ENCODE data around the gene GRID2IP.
A peak's percentile ranks its signal among the peaks of the same experiment; 100 is the strongest.
"Not testable (repeated sequence)": the region's sequence is repeated elsewhere in the genome, so short reads cannot be mapped to it uniquely, and the experiment has no call there.

The GRID2IP gene

DNA sequence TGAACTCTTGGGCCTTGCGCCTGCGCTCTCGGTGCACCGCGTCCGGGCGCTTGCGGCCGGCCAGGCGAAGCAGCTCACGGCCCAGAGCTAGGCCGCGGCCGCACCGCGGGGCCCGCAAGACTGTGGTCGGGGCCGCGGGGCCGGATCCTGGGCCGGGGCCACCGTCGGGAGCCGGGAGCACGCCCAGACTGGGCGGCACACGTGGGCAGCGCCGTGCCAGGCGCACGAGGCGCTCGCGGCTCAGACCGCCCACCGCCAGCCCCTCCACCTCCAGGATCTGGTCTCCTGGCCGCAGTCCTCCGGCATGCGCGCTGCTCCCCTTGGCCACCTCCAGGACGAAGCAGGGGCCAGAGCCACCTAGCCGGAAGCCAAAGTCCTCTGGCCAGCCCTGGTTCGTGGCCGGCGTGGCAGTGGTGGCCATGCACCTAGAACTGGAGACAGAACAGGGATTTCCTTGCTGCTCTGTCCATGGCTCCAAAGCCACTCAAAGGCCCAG, at the start of gene GRID2IP:
Gene GRID2IP, minus strand, starts transcription at position 446 of the 496 bp plus-strand sequence. Its CDS starts 25 bp downstream, at position 421.
- ChIA-PET POLR2A (ENCODE audit: low non-redundant PET) (interaction anchor here (0.6 kb wide), 1 partner anchor 25 kb away, joined by 3 read pairs; no protein-coding TSS in a partner anchor), CTCF (no interaction called here)
- no peak for DNase-seq (ENCODE audit: low spot score)
- TF ChIP-seq CTCF (conservative IDR thresholded peaks at IDR 0.05; ENCODE audit: low read depth) = no peak
- no peak within 1 kb of the TSS for H3K27ac ChIP-seq

DNA sequence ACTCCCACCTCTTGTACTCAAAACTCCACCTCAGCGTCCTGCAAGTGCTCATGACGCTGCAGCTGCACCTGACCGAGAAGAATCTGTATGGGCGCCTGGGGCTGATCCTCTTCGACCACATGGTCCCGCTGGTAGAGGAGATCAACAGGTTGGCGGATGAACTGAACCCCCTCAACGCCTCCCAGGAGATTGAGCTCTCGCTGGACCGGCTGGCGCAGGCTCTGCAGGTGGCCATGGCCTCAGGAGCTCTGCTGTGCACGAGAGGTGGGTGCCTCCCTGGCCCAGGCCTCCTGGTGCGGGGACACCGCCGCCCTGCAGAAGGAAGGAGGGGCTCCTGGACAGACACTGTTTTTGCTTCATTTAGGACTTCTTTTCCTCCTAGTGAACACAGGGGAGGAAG, 48.8 kb upstream of the GRID2IP start:
- TF ChIP-seq CTCF (conservative IDR thresholded peaks at IDR 0.05; ENCODE audit: low read depth) = no peak
- ChIA-PET CTCF (no interaction called here), POLR2A (ENCODE audit: low non-redundant PET) (interaction anchor here (0.9 kb wide), 1 partner anchor 9 kb away, joined by 4 read pairs; no protein-coding TSS in a partner anchor)
- no peak for DNase-seq (ENCODE audit: low spot score)
- 0 out of 2 replicates have a peak overlapping the region, but pooled peaks have one; percentile 6 for H3K27ac ChIP-seq

GRCh38 chr7:6590645-6591110, 39.4 kb upstream of the GRID2IP start:
- DNase-seq (ENCODE audit: low spot score) = no peak
- no peak for TF ChIP-seq CTCF (conservative IDR thresholded peaks at IDR 0.05; ENCODE audit: low read depth)
- peak overlapping the region; percentile 84 for H3K27ac ChIP-seq
- CTCF ChIA-PET = interaction anchor here (0.5 to 1.7 kb wide), 5 partner anchors 10 to 1170 kb away, joined by 3 to 12 read pairs (median 6); partner anchors contain the start of gene ZDHHC4
- POLR2A ChIA-PET (ENCODE audit: low non-redundant PET) = interaction anchor here (1.0 kb wide), 1 partner anchor 9 kb away, joined by 4 read pairs; no protein-coding TSS in a partner anchor

GRCh38 chr7:6589829-6590644, 38.8 kb upstream of the GRID2IP start, which contains the start of gene INTS15:
Gene INTS15 (plus strand): TSS chr7:6590021. CDS start chr7:6590284, 263 bp downstream.
- H3K27ac ChIP-seq = peak within 1 kb of the TSS; percentile 84
- CTCF ChIA-PET = interaction anchor here (0.5 to 1.7 kb wide), 7 partner anchors 9 to 1534 kb away, joined by 3 to 12 read pairs (median 6); partner anchors contain the start of gene ZDHHC4
- peak; percentile 95 for TF ChIP-seq CTCF (conservative IDR thresholded peaks at IDR 0.05; ENCODE audit: low read depth)
- peak; percentile 84 for DNase-seq (ENCODE audit: low spot score)
- POLR2A ChIA-PET (ENCODE audit: low non-redundant PET) = interaction anchor here (0.9 to 1.0 kb wide), 2 partner anchors 10 to 42 kb away, joined by 3 to 4 read pairs; no protein-coding TSS in a partner anchor

DNA sequence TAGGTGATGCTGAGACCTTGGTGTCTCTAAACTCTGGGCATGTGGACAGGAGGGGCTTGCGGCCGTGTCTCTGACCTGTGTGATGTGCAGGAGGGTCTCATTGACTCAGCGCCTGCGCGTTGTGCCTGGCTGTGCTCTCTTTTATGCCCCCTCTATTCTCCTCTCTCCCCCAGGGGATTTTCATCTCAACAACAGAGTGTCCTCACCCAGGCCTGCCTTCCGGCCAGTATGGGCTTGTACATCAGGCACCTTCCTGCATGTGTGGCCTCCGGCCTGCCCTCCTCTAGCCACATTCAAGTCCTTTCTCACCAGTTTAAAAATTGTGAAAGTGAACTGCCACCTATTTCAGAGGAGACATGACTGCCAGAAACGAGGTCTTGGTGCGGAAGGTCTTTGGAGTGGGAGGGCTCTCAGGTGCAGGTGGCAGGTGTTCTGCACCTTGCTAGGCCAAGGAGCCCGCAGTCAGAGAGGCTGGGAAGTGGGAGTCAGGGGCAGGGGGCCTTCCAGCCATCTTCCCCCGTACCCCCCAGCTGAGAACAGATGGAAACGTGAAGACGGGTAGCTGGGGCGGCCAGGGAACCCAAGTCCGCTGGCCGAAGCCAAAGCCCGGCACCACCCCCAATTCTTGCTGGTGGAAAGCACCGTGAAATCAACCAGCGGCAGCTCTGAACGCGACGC, 38.0 kb upstream of the GRID2IP start:
- no peak for DNase-seq (ENCODE audit: low spot score)
- CTCF ChIA-PET = interaction anchor here (1.7 kb wide), 2 partner anchors 9 to 12 kb away, joined by 8 to 12 read pairs; partner anchors contain the start of gene ZDHHC4
- peak overlapping the region; percentile 84 for H3K27ac ChIP-seq
- TF ChIP-seq CTCF (conservative IDR thresholded peaks at IDR 0.05; ENCODE audit: low read depth) = no peak
- POLR2A ChIA-PET (ENCODE audit: low non-redundant PET) = interaction anchor here (0.9 kb wide), 1 partner anchor 43 kb away, joined by 3 read pairs; no protein-coding TSS in a partner anchor

DNA sequence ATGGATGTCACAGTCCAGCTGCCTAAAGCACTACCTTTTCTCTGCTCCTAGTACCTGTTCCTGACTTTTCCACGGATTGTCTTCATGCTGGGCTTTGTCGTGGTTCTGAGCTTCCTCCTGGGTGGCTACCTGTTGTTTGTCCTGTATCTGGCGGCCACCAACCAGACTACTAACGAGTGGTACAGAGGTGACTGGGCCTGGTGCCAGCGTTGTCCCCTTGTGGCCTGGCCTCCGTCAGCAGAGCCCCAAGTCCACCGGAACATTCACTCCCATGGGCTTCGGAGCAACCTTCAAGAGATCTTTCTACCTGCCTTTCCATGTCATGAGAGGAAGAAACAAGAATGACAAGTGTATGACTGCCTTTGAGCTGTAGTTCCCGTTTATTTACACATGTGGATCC, 37.3 kb upstream of the GRID2IP start:
- ChIA-PET POLR2A (ENCODE audit: low non-redundant PET) (no interaction called here), CTCF (no interaction called here)
- H3K27ac ChIP-seq = peak overlapping the region; percentile 14; the same call in 1 of the 2 replicates
- no peak for DNase-seq (ENCODE audit: low spot score)
- no peak for TF ChIP-seq CTCF (conservative IDR thresholded peaks at IDR 0.05; ENCODE audit: low read depth)

GRCh38 chr7:6585746-6586432, 34.6 kb upstream of the GRID2IP start:
- POLR2A ChIA-PET (ENCODE audit: low non-redundant PET); CTCF ChIA-PET: not testable (repeated sequence)

More at GRCh38 chr7:6585746-6586432, 34.6 kb upstream of the GRID2IP start:
- H3K27ac ChIP-seq = peak overlapping the region; percentile 21; the same call in 1 of the 2 replicates
- DNase-seq (ENCODE audit: low spot score) = not testable (repeated sequence)
